HG03097 (cell line): ENCODE data around the gene LY6G6F.

ENCODE experiments used
- ATAC-seq: cut with Tn5 transposase; IDR thresholded peaks from one replicate; pipeline ENCODE4 v1.9.1; 2021; ENCODE audit not compliant: unreplicated experiment, low FRiP score

Gene LY6G6F

DNA sequence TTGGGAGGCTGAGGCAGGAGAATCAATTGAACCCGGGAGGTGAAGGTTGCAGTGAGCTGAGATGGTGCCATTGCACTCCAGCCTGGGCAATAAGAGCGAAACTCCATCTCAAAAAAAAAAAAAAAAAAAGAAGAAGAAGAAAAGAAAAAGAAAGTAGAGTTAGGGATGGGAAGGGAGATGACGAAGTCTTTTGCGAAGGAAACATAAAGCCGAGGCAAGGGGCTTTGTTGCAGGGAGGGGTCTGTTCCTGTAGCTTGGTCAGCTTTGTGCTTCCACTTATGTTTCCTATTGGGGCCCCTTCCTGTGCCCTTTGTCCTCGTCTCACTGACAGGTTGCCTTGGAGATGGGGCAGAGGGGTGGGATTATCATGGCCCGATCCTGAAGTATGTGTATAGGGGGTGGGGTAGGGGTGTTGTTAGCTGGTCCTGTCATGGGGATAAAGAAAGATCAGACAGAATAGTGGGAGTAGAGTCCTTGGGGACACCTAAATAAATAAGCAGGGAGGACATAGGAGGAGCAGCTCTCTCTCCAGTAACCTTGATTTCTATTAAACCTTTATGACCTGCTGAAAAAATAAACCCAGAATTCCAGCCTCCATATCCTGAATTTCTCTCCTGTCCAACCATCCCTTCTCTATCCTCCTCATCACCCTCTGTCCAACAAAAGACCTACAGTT, 30.8 kb downstream of the LY6G6F start:
- no peak for ATAC-seq

DNA sequence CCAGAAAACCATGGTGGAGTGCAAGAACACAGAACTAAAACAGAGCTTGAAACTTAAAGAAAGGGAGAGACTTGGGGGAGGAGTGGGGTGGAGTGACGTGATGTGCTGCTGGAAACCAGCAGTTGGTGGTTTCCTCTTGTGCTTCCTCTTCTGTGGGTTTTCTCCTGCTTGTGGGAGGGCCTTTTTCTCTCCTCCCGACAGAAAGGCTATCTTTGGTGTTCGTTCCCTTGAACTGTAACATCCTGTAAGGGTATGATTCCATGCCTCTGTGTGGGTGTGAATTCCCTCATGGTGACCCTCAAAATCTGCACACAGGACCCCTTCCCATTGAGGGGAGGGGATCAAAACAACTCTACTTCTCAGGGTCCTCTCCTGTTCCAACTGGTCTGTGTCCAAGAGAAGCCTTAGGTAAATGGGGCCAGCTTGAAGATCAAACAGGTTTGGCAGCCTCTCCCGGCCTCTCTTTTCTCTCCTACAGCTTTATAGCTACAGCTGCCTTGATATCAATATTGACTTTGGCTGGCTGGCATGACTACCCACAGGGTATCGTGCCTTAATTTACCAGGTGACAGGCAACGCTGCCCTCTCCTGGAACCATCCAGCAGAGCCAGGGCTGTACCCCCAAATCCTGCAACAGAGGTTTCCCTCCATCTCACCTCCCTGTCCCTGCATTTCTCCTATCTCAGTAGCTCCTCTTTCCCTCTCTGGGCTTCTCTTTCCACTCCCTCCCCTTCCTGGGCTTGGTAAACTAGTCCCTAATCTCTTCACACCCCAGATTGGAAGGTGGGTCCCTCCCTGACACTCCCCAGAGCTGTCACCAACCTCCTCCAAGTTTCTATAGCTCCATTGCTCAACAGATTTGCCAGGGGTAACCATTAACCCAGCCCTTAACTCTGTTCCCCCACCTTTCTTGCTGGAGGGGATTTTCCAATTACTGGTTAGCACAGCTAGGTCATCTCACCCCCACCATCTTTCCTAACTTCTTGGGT, 31.6 kb downstream of the LY6G6F start:
- no peak for ATAC-seq

DNA sequence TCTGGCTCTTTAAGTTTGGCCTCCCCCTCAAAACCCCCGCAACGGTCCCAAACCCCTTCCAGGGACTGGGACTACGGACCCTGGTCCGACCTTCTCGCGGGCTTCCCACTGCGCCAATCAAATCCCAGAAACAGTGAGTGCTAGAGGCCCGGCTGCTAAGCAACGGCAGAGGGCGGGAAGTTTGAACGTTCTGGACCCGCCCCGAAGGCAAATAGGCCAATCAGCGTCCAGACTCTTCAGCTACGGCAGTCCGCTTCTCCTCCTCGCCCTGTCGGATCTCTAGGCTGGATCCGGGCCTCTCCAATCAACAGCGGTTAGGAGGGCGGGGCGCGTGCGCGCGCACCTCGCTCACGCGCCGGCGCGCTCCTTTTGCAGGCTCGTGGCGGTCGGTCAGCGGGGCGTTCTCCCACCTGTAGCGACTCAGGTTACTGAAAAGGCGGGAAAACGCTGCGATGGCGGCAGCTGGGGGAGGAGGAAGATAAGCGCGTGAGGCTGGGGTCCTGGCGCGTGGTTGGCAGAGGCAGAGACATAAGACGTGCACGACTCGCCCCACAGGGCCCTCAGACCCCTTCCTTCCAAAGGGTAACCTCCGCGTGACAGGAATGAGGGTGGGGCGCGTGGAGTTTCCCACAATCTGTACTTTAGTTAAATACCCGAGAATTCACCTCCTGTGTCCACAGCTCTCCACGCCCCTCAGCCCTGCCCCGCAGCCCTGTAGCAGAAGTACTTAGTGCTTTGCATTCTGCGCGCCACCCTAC, 33.2 kb downstream of the LY6G6F start, which contains the start of gene MSH5:
MSH5 (plus strand) TSS at position 367 of the 758 bp plus-strand sequence. CDS start 462 bp downstream, outside the sequence.
- ATAC-seq: peak; percentile 57

DNA sequence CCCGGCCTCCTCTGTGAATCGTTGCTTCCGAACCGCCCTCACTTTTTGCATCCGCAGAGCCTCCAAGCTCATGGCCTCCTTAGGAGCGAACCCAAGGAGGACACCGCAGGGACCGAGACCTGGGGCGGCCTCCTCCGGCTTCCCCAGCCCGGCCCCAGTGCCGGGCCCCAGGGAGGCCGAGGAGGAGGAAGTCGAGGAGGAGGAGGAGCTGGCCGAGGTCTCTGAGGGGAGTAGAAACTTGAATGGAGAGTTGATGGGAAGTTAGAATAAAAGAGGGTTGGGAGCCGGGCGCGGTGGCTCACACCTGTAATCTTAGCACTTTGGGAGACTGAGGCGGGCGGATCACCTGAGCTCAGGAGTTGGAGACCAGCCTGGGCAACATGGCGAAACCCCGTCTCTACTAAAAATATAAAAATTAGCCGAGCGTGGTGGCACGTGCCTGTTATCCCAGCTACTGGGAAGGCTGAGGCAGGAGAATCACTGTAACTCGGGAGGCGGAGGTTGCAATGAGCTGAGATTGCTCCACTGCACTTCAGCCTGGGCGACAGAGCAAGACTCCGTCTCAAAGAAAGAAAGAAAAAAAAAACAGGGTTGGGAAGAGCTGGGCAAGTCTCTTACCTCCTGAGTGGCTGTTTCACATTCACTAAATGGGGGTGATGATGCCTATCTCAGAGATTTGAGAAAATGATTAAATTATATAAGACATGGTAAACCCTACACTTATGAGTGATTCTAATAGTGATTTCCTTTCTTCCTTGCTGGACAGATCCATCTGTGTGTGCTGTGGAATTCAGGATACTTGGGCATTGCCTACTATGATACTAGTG, 33.9 kb downstream of the LY6G6F start:
- ATAC-seq: peak; percentile 2

DNA sequence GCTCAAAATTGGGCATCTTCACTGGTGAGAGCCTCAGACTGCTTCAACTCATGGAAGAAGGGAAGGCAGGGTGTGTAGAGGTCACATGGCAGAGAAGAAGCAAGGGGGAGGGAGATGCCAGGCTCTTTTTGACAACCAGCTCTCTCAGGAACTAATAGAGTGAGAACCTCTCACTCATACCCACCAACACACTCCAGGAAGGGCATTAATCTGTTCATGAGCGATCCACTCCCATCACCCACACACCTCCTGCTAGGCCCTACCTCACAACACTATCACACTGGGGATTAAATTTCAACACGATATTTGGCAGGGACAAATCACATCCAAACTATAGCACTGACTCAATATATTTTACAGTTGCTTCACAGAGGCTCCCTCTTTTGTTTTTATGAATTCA, 35.1 kb downstream of the LY6G6F start:
- no peak for ATAC-seq

DNA sequence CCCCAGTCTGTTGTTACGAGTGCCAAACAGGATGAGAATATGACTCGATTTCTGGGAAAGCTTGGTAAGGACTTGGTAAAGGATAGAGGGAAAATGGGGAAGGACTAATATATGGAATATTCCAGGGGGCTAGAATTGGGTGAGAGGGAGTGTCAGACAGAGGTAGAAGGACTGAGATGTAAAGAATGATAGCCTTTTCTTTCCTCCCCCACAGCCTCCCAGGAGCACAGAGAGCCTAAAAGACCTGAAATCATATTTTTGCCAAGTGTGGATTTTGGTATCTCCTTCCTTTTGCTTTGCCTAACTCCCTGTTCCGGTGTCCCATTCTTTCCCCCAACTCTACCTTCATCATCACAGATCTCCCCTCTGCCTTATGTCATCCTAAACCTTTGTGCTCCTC, 36.2 kb downstream of the LY6G6F start:
- ATAC-seq: no peak

DNA sequence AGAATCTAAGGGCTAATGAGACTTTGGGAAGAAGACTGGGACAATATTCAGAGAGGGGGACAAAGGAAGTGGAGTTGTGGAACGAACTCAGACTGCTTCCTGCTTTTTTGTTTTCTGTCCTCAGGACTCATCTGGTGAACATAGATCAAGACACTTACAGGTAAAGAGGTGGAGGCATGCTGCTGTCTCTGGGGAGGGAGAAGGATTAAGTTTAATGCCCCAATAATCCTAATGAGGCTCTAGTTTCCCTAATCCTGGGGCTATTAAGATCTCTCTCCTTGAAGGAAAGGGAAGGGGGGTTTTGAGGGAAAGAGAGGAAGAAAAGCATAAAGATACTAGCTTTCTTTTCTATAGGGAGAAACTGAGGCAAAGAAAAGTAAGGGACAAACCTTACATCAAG, 37.8 kb downstream of the LY6G6F start:
- ATAC-seq: no peak

DNA sequence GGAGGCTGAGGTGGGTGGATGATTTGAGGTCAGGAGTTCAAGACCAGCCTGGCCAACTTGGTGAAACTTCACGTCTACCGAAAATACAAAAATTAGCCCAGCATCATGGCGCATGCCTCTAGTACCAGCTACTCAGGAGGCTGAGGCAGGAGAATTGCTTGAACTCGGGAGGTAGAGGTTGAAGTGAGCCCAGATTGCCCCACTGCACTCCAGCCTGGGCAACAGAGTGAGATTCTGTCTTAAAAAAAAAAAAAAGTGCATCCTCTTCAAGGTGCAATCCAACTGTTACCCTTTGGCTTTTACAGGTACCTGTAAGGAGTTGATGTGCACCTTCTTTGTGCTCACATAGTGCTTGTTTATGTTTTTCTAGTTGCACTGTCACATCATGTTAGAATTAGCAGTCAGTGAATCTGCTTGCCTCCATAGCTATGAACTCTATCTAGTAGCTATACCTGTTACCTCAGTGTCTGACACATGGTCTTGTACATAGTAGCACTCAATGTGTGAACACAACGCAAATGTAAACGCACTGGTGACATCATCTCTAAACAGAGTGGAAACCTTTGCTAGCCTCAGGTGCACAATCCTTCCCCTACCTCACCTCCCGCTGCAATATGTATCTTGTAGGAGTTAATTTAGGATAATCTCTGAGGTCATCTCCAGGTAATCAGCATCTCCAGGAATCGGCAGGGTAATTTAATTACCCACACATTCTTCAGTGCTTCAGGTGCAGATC, 42.8 kb downstream of the LY6G6F start:
- no peak for ATAC-seq

DNA sequence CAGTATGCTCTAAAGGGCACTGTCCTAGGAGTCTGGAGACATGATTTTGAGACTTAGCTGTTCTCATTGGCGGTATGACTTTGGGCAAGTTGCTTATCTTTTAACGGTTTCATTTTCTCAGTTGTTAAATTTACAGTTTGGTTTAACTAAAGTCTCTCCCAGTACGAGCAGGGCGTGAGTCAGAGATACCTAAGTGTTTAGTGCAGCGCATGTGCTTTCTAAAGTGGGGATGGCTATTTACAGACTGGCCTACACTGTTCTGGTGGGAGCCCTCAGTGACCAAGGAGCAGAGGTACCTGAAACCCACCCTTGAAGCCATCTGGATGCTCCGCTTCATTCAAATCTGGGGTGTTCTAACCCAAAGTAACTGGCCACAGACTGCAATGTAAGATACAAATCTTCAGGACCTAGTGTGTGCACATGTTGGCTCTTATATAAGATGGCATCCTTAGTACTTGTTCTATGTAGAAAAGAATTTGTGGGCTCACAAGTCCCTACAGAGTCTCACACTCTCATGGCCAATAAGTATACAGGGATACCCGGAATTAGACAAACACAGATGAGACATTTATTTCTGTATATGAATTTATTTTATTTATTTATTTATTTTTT, 43.9 kb downstream of the LY6G6F start:
- no peak for ATAC-seq

DNA sequence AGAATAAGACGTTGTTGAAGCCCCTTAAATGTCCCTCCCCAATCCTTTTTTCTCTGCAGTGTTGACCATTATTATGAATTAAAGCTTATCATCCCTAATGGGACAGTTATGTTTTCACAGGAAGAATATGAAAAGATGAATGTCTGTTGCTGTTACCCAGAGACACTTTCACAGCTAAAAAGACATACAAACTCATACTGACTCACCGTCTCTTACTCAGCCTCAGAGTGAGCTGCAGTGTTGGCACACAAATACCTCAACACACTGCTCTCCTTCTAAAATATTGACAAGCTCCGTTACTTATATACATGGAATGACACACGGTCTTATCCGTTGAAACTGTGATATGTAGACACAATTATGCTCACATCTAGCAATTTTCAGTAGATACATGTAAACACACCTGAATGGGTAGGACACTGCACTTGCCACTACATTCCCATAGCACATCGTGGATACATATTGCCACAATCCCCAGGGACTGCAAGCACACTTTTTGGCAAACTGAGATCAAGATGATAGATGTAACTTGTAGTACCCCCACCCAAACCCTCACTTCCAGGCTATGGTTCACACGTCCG, 46.2 kb downstream of the LY6G6F start:
- ATAC-seq: no peak

DNA sequence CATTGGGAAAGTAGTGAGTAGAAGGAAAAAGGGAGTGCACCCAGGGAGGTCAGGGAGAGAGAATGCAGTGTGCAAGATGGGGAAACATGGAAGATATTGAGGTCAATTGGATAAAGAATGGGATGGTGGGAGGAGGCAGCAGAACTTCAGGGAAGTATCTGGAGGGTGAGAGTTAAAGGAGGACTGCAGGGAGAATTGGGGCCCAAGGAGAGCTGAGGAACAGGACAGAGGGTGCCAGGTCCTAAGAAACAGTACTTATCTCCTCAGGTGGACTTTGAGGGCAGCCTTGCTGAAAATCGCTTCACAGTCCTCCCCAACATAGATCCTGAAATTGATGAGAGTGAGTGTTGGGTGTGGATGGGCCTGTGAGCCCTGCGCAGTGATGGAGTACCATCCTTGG, 51.6 kb downstream of the LY6G6F start:
- no peak for ATAC-seq
